Measurements from ENCODE around the gene NME9. TPM values are rescaled to one million over a fixed set of nuclear protein-coding genes. Genes with fewer than 3 reads are reported as not detected.

Gene NME9
- polyA plus RNA-seq, 1 donor = 0.86 TPM

DNA sequence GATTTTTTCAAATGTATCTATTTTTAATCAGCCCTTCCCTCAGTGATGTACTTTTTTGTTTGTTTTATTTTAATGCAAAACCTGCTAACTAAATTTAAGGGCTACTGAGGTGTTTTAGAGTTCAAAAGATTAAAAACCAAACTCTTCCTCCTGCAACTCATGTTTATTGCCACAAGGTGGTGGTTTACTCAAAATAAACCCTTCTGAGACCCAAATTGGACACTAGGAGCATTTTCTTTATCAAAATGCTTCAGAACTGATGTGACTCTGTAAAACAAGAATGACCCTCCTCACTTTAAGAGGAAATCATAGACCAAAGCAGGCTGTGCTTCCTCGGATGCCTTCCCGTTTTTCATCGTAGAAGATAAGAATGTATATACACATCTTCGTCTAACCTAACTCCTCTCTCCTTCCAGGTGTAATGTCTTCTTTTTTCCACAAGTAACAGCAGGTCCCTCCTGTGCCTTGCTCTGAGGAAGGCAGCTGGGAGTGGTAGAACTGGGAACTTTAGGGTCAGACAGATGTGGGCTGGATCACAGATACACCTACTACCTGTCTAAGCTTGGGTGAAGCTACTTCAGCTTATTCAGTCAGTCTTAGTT lies 2.9 kb upstream of the NME9 start:
- DNase-seq = no peak

DNA sequence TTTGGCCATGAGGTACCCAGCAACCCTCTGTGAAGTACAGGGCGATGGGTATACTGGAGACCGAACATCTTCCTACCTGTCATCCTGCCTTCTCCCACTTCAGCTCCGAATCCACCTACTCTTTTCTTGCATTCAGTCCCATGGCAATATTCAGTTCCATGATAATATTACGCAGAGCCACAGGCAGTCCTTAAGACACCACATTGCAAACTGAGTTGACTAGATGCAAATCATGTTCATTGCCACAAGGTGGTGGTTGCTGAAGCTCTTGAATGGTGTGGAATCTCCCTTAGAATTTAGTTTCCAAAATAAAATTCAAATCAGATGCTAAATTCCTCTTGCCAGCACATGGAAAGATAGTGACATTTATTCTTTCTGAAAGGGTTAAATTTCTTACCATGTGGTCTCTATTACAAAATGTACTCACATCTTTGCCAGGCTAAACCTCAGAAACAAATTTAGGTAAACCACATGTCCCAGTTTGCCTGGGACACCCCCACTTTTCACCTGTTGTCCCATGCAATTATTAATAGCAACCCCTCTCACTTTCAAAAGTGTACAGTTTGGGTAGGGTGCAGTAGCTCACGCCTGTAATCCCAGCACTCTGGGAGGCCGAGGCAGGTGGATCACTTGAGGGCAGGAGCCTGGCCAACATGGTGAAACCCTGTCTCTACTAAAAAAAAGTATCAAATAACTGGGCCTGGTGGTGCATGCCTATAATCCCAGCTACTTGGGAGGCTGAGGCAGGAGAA lies 1.7 kb upstream of the NME9 start:
- DNase-seq = no peak

DNA sequence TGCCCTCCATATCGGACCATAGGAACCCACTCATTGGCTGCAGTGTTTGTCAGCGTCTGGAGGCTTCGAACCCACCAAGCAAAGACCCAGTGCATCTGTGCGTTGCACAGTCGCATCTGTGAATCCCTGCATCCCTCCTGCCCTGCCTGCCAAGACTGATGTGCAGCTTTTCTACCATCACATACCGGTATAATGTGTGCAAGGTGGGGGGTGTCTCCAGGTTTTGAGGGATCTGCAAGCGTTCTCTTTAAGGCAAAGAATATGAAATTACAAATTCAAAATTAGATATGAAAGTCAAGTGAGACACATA lies 288 bp upstream of the NME9 start:
- DNase-seq = no peak

DNA sequence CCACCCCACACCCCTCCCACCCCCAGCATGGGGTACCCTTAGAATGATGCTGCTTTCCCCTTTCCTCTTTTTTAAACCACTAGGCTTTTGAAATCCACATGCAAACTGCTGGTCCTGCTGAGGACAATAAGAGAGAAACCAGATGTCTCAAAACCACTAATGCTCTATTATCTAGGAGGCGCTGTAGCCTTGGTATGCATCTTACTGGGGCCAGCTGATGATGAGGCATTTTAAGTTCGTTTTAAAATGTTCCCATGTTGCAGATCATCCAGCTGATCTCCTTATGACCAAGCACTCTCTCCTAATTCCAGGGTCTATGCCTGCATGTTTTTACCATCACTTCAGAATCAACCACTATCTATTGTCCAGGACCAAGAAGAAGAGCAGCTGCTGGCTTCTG lies 1.3 kb downstream of the NME9 start:
- DNase-seq = no peak

DNA sequence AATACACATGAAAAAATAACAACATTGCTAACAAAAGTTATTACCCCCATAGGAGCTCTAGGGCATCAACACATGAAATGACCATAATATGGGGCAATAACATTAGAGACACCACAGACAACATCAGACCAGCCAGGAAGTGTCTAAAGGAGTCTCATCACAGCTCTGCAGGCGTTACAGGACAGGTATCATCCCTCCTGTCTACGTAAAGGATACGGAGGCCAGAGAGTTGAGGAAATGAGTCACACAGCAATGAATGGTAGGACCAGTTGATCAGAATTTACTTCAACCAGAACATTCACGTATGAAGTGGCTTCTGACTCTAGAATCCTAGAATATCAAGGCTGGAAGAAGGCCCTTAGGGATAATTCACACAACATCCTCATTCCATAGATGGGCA lies 1.8 kb downstream of the NME9 start:
- no peak for DNase-seq

DNA sequence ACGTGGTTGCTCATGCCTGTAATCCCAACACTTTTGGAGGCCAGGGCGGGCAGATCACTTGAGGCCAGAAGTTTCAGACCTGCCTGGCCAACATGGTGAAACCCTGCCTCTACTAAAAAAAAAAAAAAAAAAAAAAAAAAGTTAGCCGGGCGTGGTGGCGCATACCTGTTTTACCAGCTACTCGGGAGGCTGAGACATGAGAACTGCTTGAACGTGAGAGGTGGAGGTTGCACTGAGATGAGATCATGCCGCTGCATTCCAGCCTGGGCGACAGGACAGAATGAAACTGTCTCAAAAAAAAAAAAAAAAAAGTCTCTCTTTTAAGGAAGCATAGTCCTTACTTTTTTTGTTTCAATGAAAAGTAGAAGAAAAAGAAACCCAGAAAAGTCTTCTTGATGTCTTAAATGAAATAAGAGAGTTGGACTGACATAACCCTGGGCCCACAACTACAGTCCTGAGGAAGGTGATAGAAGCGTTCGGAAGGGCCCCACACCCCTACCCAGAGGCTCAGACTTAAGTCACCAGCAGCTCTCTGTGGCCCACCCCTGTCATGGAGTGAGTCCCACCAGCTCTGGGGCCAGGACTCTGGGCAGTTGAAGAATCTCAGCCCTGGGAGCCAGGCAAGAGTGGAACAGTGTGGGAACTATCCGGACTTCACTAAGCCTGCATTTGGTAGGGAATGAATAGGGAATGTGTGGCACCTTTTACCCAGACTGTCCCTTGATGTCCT lies 2.6 kb downstream of the NME9 start:
- no peak for DNase-seq

DNA sequence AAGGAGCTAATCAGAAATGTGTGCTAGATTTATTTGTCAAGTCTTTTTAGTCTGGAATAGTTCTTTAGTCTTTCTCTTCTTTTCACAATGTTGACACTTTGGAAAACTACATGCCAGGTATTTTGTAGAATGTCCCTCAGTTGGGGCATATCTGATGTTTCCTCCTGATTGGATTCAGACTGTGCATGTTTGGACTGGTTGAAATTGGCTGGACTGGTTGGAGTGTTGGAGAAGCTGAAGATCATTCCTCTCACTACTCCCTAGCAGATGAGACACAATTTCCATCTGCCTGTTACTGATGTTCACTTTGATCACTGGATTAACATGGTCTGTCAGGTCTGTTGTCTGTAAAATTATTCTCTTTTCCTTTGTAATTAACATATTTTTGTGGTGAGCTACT lies 3.7 kb downstream of the NME9 start:
- no peak for DNase-seq

DNA sequence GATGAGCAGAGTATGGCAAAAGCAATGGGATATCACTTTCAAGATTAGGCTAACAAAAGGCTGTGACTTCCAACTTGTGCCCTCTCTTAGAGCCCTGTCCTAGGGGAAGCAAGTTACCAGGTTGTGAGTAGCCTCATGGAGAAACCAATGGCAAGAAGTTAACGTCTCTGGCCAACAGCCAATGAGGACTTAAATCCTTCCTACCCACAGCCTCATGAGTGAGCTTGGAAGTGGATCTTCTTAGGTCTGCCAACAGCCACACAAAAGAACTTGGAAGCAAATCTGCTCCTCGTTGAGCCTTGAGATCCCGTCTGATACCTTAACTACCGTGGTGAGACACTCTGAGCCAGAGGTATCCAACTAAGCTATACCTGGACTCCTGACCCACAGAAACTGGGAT lies 5.7 kb downstream of the NME9 start:
- DNase-seq = no peak

DNA sequence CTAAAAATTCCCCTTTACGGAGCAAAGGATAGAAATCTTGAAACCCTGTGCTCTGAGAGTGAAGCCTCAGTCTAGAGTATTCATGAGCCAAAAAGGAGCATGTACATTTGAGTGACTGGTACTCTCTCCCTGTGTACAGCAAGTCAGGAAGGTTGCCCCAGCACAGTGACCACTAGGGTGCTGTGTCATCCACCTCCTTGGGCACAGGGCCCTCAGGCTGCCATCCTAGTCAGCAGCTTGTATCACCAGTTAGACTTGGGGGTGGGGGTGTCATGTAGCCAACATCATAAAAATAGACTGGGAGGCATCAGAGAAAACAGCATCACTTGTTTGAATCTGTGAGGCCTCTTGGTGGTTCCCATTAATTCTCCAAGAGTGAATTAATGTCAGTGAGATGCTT lies 12.0 kb downstream of the NME9 start:
- no peak for DNase-seq

DNA sequence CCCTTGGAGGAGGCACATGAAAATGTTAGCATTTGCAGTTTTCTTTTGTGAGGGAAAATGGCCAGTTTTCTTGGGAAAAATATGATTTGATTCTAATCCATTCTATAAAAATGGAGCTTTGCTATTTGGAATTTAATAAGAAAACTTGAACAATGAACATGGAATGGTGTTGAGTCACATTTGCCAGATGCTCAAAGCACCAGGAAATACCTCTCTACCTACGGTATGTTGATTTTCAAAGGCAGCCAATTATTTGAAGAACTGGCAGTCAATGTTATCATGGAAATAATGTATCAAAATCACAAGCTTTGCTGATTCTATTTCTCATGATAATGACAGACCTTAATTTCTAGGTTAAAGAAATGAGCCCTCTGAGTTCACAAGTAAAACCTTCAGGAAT lies 14.9 kb downstream of the NME9 start:
- DNase-seq = no peak

DNA sequence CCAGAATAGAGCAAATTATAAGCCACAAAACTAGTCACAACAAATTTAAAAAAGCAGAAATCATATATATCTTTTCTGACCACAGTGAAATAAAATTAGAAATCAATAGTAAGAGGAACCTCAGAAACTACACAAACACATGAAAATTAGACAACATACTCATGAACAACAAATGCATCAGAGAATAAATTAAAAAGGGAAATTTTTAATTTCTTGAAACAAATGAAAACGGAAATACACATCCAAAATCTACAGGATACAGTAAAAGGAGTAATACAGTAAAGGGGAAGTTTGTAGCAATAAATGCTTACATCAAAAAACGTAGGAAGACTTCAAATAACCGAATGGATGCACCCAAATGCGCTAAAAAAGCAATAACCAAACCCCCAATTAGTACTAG lies 19.2 kb downstream of the NME9 start:
- no peak for DNase-seq

DNA sequence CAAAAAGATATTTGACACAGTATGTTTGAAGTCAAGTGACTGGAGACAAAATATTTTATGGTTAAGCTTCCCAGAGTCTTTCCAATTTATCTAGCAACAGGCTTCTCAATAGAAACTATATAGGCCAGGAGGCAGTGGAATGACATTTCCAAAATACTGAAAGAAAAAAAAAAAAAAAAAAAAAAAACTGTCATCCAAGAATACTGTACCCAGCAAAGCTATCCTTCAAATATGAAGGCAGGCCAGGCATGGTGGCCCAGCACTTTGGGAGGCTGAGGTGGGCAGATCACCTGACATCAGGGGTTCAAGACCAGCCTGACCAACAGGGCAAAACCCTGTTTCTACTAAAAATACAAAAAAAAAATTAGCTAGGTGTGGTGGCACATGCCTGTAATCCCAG lies 20.9 kb downstream of the NME9 start:
- no peak for DNase-seq

DNA sequence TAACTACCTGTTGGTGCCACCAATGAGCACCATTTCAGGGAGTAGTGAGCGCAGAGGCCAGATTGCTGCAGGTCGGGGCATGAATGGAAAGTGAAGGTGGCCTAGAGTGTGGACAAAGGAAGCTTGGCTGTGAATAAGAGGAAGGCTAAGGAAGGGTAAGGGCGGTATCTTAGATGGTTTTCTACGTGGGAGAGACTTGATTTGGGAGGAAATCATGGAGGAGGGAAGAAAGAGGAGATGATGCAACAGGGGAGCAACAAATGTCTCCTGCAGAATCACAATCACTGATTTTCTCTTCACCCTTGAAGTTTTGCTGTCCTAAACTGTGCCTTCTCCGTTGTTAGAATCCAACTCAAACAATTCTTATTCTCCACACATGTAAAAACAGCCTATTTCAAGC lies 21.8 kb downstream of the NME9 start:
- no peak for DNase-seq

DNA sequence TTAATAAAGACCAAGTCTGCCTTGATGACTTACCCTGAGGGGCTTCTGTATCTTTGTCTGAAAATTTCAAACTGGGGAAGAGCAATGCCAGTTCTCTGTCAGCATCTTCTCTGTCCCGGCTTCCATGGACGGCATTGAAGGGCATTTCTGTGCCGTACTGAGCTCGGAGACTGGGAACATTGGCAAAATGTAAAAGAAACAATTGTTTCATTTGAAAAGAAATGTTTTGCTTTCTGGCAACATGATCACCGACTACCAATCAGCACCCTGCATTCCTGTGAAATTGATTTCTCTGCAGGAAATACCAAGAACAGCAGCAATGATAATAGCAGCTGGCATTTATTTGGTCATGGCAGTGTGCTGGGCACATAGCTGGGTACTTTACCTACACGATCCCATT lies 26.2 kb downstream of the NME9 start:
- DNase-seq = no peak

DNA sequence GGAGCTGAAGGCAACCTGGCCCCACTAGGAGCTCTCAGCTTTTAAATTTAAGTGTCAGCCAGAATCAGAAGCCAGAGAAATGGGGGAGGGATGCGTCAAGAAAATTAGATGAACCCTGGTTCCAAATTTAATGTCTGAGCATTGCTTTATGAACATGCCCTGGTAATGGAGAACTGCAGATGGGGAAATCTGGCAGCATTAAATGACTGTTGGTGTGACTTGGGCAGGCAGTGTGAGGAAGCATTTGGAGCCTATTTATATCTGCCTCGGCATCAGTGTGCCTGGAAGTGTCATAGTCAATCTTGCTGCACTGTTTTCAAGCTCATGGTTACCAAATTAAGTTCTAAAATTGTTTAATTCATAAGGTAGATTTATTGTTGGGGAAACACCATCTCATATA lies 29.0 kb downstream of the NME9 start:
- no peak for DNase-seq

DNA sequence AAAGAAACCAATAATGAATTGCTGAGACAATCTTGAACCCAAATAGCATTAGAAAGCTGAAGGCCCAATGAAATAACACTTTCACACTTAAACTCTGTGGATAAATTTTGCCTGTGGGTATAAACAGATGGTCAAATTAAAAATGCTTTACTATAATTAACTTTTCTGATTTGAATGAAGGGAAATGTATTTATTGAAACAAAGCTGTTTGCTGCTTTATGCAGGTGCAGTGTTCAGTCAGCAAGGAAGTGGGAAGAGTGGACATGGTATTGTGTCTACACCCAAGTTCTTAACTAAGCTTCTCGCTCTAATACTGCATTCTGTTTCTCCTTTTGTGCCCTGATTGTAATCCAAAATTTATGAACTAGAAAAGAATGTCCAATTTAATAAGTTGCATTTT lies 31.8 kb downstream of the NME9 start:
- no peak for DNase-seq

DNA sequence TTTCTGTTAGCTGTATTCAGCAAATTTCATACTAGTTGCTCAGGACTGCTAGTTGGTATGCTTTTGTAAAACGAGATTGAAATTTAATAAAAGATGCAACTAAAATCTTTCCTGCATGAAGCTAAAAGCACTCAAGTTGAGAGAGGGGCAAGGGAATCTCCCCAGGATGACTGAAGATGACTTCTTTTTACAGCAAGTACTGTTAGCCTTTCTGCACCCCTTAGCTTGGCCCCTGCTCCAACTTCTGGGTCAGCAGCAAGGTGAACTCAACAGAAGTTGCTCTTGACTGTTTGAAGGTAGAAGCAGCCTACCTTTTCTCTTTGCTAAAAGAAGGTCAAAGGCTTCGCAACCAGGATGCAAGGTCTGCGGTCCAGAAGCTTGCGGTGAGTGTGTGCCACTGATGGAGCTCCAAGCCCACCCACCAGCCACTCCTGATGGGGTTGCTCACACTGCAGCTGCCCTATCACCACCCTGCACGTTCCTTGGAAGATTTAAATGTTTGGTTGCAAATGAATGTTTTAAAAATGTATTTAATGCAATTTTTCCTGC lies 32.5 kb downstream of the NME9 start:
- no peak for DNase-seq

DNA sequence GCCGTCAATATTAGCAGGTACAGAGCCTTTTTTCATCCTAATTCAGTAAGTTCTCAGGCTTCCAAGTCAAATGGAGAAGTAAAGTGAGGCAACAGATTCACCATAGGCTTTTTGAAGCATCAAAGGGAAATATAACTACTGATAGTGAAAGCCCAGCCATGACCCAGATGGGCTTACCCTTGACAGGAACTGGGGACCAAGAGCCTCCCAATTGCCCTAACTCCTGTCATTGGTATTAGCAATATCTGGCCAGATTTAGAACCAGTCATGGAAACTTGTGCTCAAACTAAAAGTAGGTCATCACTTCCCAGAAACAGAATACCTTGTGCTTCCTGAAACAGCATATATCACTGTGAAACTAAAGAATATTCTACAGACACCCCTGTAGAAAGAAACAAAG lies 33.0 kb downstream of the NME9 start:
- no peak for DNase-seq

DNA sequence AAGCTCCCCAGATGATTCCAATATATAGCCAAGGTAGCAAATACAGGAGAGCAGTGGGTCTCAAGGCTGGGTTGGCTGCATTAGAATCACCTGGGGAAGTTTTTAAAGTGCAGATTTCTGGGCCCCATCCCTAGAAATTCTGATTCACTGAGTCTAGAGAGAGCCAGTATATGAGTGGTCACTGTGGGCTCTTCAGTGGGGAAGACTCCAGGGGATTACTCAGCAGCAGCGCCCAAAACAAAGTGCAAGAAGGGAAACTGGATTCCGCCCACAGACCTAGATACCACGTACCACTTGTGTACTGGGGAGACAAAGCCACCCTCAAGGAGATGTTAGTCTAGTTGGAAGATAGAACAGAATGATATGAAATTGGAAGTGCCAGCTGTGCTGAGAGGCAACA lies 40.0 kb downstream of the NME9 start:
- DNase-seq = no peak

DNA sequence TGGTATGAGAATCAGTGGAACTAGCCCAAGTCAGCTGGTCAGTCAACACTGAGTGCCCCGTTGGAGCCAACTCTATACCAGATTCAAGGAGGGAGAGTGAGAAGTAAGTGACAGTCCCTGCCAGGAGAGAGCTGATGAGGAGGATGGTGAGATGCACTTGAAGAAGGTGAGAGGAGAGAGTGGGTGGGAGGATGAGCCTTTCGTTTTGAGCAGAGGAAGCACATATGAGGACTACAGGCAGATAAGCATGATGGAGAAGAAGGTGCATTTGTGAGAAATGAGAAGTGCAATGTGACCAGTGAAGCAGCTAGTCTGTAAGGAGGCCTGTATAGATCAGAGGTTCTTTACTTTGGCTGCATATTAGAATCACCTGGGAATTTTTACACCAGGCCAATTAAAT lies 40.4 kb downstream of the NME9 start:
- no peak for DNase-seq

DNA sequence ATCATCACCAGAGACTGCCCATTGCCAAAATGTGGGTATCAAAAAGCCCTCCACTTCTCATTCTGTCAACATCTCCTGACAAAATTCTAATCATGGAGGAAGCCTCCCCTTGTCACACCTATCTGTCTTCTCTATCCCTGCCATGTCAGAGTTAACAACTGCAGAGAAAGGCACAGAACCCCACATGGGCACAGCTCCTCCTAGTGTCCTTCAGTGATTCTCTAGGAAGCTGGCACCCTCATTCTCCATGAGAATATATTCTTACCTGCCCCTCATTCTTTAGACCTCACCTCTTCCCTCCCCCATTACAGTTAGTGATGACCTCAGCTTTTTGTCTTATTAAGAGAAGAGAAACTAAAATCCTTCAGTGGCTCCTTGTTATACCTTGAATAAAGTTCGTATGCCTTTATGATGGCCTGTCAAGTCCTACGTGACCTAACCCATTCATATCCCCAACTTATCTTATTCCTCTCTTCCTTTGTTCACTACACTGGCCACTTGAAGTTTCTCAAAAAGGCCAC lies 44.6 kb downstream of the NME9 start:
- DNase-seq = no peak

DNA sequence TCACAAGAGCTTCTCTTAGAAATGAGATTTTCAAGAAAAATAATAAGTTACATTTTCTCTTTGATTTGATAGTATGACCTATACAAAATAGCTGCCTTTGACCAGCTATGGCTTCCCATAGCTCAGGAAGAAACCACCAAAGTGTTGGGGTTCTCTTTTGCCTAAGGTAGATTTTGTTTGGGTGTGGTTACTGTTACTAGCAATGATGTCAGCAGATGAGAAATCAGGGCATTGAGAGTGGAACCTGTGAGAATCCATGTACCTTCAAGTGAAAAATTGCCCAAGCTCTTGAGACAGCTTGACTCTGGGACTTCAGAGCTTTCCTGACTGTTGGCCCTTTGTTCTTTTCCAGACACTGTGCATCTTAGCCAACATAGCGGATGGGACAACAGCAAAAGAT lies 45.6 kb downstream of the NME9 start:
- no peak for DNase-seq

DNA sequence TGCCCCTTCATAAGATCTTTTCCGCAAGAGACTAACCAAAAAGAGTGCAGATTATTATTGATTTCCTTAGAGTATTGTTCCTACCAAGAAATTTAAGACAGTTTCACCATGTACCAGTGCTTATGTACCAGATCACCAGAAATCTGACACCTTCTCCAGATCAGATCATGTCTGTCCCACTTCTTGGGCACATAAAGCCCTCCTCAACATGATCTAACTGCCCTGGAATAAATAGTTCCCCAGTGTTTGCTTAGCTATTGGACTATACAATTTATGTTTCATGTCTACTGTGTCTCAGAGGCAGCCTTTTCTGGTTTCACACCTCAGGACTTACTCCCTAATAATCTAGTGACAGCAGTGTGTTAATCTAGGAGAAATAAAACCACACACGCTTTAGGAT lies 46.8 kb downstream of the NME9 start:
- no peak for DNase-seq

DNA sequence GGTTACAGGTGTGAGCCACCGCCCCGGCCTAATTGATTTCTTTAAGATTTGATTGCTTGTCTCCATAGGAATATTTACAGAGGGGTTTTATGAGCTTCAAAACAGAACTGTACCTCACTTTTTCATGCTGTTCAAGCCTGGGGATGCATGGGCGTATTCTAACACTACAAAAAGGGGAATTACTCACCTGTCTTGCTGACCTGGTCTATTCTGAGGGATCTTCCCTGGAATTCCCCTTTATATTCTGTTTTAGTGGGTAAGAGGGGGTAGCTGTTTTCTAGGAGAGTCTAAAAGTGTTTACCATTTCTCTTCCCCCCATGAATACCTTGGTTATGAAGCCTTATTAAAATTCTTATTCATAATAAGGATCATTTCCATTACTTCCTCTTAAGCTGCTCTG lies 48.1 kb downstream of the NME9 start:
- DNase-seq = no peak
